Peyer's patch (tissue), 4 donors: ENCODE measurements around the gene TDRD9.

Source experiments
- CTCF ChIP-seq, 6 experiments: fragments of 450-650 bp in 4 of 6; fragments of 200-600 bp in 2 of 6; sonication (generic) in 1 of 6; IDR thresholded peaks; one replicate each; pipeline ENCODE4 v1.5.1; 2017 to 2019; ENCODE audit warnings: antibody characterized with exemption in 6 of 6, mild to moderate bottlenecking in 3 of 6, moderate library complexity in 1 of 6
- POLR2A ChIP-seq, 2 donors: fragments of 450-650 bp; IDR thresholded peaks; one replicate each; pipeline ENCODE4 v1.5.1; 2017; ENCODE audit warnings: antibody characterized with exemption in 2 of 2, mild to moderate bottlenecking in 2 of 2, moderate library complexity in 2 of 2

- no peak for TF ChIP-seq CTCF (IDR thresholded peaks at IDR 0.05)
- TF ChIP-seq POLR2A (IDR thresholded peaks at IDR 0.05), result no peak
Measured at GRCh38 chr14:104085032-104085888, 157.0 kb downstream of the TDRD9 start, which contains the start of gene ASPG.
